Measurements from ENCODE around the gene ING3.

DNA sequence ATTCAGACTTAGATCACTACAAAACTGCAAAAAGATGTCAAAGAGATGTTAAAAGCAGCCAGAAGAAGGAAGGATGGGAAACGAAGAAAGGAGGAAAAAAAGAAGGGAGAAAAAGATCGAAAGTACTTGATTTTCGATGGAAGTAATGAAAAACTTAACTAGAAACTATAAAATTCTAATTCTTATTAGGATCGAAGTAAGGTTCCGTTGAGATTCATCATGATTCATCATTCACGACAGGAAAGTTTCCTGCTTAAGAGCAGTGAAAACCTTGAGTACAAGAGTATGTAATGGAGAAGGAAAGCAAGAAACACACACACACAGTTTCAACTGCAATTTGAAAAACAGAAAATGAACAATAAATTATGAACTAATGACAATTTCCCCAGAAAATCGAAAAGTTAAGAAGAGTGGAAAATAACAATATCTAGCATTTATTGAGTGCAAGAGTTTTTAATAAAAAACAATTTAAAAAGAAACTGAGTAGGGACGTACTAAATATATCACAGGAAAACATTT, 1.1 kb upstream of the ING3 start:
- TF ChIP-seq, protein P1, sequence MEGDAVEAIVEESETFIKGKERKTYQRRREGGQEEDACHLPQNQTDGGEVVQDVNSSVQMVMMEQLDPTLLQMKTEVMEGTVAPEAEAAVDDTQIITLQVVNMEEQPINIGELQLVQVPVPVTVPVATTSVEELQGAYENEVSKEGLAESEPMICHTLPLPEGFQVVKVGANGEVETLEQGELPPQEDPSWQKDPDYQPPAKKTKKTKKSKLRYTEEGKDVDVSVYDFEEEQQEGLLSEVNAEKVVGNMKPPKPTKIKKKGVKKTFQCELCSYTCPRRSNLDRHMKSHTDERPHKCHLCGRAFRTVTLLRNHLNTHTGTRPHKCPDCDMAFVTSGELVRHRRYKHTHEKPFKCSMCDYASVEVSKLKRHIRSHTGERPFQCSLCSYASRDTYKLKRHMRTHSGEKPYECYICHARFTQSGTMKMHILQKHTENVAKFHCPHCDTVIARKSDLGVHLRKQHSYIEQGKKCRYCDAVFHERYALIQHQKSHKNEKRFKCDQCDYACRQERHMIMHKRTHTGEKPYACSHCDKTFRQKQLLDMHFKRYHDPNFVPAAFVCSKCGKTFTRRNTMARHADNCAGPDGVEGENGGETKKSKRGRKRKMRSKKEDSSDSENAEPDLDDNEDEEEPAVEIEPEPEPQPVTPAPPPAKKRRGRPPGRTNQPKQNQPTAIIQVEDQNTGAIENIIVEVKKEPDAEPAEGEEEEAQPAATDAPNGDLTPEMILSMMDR (conservative IDR thresholded peaks at IDR 0.05; ENCODE audit: low read length), result no peak
- no peak for TF ChIP-seq EZH2phosphoT487 (IDR thresholded peaks at IDR 0.05; ENCODE audit: borderline replicate concordance)

All from Loucy (cell line).